PC-9 (cell line): ENCODE results near the gene CDC42BPB. TPM values are rescaled to one million over a fixed set of nuclear protein-coding genes. Genes with fewer than 3 reads are reported as not detected.

Experiments used
- BruUV-seq: library from RNA; stranded (reverse); fragments of 400-500 nt; replicated peaks from 2 replicates; lab custom pipeline; 2021; lab: Mats Ljungman, UMichigan
- CTCF ChIA-PET: fragments of 300-600 bp; sonication (Branson Sonifier 250); formaldehyde crosslinking; loops from one replicate; lab custom pipeline; 2022; ENCODE audit warnings: antibody characterized with exemption; lab: Charles Lee
- POLR2A ChIA-PET: fragments of 300-600 bp; sonication (Branson Sonifier 250); formaldehyde crosslinking; loops from one replicate; lab custom pipeline; 2022; ENCODE audit warnings: antibody characterized with exemption; ENCODE audit not compliant: unreplicated experiment; lab: Charles Lee
- DNase-seq, 2 experiments: peaks; one replicate each; pipeline versions ENCODE4 v3.0.0 to v3.0.0-alpha.2; 2015 to 2022; ENCODE audit warnings: mixed read lengths in 1 of 2
- H2AFZ ChIP-seq: fragments of 200-600 bp; sonication (generic); 2 replicates; pipeline ENCODE4 v1.8.1; 2017; ENCODE audit warnings: antibody characterized with exemption
- H3F3A ChIP-seq: fragments of 200-600 bp; sonication (generic); 2 replicates; pipeline ENCODE4 v1.8.1; 2017; ENCODE audit warnings: antibody characterized with exemption, mild to moderate bottlenecking, low read depth; ENCODE audit not compliant: insufficient read depth
- H3K27ac ChIP-seq: fragments of 200-600 bp; sonication (generic); 2 replicates; pipeline ENCODE4 v1.6.1; 2016; ENCODE audit warnings: mixed run types
- H3K27me3 ChIP-seq: fragments of 200-600 bp; sonication (generic); 2 replicates; pipeline ENCODE4 v1.6.1; 2016; ENCODE audit warnings: low read depth, mixed run types; ENCODE audit not compliant: insufficient read depth
- H3K36me3 ChIP-seq: fragments of 200-600 bp; sonication (generic); 2 replicates; pipeline ENCODE4 v1.6.1; 2016; ENCODE audit warnings: low read depth, mixed run types
- H3K4me1 ChIP-seq: fragments of 200-600 bp; sonication (generic); replicated peaks from 2 replicates; pipeline ENCODE4 v1.6.1; 2016; ENCODE audit warnings: mixed run types; ENCODE audit not compliant: insufficient read depth
- H3K4me2 ChIP-seq: fragments of 200-600 bp; sonication (generic); 2 replicates; pipeline ENCODE4 v1.6.1; 2017; ENCODE audit warnings: mixed run types
- H3K4me3 ChIP-seq: fragments of 200-600 bp; sonication (generic); 2 replicates; pipeline ENCODE4 v1.6.1; 2016; ENCODE audit warnings: mixed run types
- H3K79me2 ChIP-seq: fragments of 200-600 bp; sonication (generic); 2 replicates; pipeline ENCODE4 v1.6.1; 2017; ENCODE audit warnings: low read depth, mixed run types
- H3K9me2 ChIP-seq: fragments of 200-600 bp; sonication (generic); 2 replicates; pipeline ENCODE4 v1.8.1; 2017; ENCODE audit warnings: mild to moderate bottlenecking; ENCODE audit not compliant: insufficient read depth
- H3K9me3 ChIP-seq: fragments of 200-600 bp; sonication (generic); 2 replicates; pipeline ENCODE4 v1.8.1; 2016; ENCODE audit warnings: low read depth; ENCODE audit not compliant: insufficient read depth
- H4K20me1 ChIP-seq: fragments of 200-600 bp; sonication (generic); 2 replicates; pipeline ENCODE4 v1.8.1; 2017; ENCODE audit not compliant: insufficient read depth
- EZH2 ChIP-seq: fragments of 200-600 bp; sonication (generic); IDR thresholded peaks from 2 replicates; pipeline ENCODE4 v1.8.0; 2017; ENCODE audit warnings: antibody characterized with exemption, low read depth
- intact Hi-C: fragments of 100-400 bp; cut with micrococcal nuclease; formaldehyde crosslinking; loops from one replicate; pipeline ENCODE4 v1.10.0; 2022; ENCODE audit not compliant: unreplicated experiment
- total RNA-seq: library from RNA; stranded (reverse); gene quantifications from 2 replicates; pipeline ENCODE4 v1.2.3, GENCODE V29; 2021
- TF ChIP-seq, protein P1 (sequence below): fragments of 200-600 bp; sonication (generic); conservative IDR thresholded peaks from 2 replicates; pipeline ENCODE4 v1.6.1; 2017; ENCODE audit warnings: mixed run types, antibody characterized with exemption, mild to moderate bottlenecking, moderate library complexity

Gene CDC42BPB
- total RNA-seq, 1 experiment from 2014 or later, result 203 TPM

DNA sequence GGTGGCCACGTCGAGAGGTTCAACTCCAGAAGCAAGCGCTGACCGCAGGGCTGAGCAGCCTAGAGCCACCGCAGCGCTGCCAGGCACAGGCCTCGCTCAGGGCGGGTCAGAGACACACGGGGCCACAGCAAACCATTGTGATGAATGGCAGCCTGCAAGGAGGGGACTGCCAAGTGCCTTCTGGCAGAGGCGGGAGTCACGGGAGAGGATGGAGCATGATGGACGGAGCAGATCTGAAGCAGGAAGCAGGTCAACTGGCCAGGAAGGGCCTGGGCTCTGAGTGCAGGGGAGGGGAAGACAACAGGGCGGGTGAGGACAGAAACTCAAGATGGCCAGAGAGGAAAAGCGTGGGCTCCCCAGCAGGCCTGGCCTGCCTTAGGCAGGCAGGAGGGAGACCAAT is 49.8 kb downstream of the CDC42BPB start:
- Histone ChIP-seq H2AFZ (no peak overlapping the region), H3F3A (peaks cover 74% of the 10 kb centered on the region), H3K27ac (no peak overlapping the region), H4K20me1 (no peaks in the 10 kb centered on the region; the same call in 1 of the 2 replicates), H3K9me3 (0 out of 2 replicates have a peak, but pooled peaks cover 6% of the 10 kb centered on the region), H3K79me2 (peaks cover 82% of the 10 kb centered on the region), H3K9me2 (no peaks in the 10 kb centered on the region), H3K4me1 (peaks cover 35% of the 10 kb centered on the region), H3K36me3 (peaks cover 57% of the 10 kb centered on the region), H3K4me2 (no peak overlapping the region), H3K27me3 (no peaks in the 10 kb centered on the region), H3K4me3 (no peak overlapping the region)
- ChIA-PET POLR2A (no interaction called here), CTCF (no interaction called here)
- BruUV-seq, result no TSS peak
- no peak for DNase-seq
- TF ChIP-seq, protein P1, sequence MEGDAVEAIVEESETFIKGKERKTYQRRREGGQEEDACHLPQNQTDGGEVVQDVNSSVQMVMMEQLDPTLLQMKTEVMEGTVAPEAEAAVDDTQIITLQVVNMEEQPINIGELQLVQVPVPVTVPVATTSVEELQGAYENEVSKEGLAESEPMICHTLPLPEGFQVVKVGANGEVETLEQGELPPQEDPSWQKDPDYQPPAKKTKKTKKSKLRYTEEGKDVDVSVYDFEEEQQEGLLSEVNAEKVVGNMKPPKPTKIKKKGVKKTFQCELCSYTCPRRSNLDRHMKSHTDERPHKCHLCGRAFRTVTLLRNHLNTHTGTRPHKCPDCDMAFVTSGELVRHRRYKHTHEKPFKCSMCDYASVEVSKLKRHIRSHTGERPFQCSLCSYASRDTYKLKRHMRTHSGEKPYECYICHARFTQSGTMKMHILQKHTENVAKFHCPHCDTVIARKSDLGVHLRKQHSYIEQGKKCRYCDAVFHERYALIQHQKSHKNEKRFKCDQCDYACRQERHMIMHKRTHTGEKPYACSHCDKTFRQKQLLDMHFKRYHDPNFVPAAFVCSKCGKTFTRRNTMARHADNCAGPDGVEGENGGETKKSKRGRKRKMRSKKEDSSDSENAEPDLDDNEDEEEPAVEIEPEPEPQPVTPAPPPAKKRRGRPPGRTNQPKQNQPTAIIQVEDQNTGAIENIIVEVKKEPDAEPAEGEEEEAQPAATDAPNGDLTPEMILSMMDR, result no peak
- TF ChIP-seq EZH2, result no peak
- intact Hi-C loops, result no loop called here

DNA sequence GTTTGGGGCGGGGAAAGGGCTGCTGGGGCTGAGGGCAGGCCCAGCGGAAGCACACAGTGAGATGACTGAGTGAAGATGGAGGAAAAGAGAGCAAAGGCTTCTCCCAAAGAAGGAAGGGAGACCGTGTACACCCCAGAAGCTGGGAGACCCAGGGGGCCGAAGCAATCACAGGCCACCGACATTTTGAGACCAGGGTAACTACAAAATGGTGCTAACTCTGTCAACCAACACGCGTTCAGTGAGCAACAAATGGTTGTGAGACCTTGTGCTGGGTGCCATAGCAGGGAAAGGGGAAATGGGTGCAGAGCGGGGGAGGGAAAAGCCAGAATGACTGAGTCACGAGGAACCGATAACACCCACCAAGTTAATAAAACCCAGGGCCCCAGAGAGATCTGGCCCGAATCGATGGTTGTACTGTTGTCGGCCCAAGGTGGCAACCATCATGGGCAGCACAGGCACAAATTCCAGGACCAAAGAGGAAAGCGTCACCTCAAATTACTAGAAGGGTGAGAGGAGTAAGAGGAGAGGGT is 50.3 kb downstream of the CDC42BPB start:
- no peaks in the 10 kb centered on the region for H3K27me3 ChIP-seq
- peaks cover 30% of the 10 kb centered on the region for H3K4me1 ChIP-seq
- peaks cover 56% of the 10 kb centered on the region for H3K36me3 ChIP-seq
- no TSS peak for BruUV-seq
- H3F3A ChIP-seq, result peaks cover 69% of the 10 kb centered on the region
- H3K9me2 ChIP-seq, result no peaks in the 10 kb centered on the region
- H4K20me1 ChIP-seq, result no peaks in the 10 kb centered on the region; the same call in 1 of the 2 replicates
- no peak overlapping the region for H3K27ac ChIP-seq
- no peak for DNase-seq
- H3K4me2 ChIP-seq, result no peak overlapping the region
- H3K79me2 ChIP-seq, result peaks cover 77% of the 10 kb centered on the region
- H3K4me3 ChIP-seq, result no peak overlapping the region
- TF ChIP-seq, protein P1, result no peak
- no peak for TF ChIP-seq EZH2
- POLR2A ChIA-PET, result interaction anchor here (0.6 kb wide), 1 partner anchor 8 kb away, joined by 5 read pairs; no protein-coding TSS in a partner anchor
- intact Hi-C loops, result no loop called here
- H2AFZ ChIP-seq, result no peak overlapping the region
- CTCF ChIA-PET, result interaction anchor here (0.6 kb wide), 1 partner anchor 954 kb away, joined by 3 read pairs; no protein-coding TSS in a partner anchor
- H3K9me3 ChIP-seq, result 0 out of 2 replicates have a peak, but pooled peaks cover 6% of the 10 kb centered on the region

DNA sequence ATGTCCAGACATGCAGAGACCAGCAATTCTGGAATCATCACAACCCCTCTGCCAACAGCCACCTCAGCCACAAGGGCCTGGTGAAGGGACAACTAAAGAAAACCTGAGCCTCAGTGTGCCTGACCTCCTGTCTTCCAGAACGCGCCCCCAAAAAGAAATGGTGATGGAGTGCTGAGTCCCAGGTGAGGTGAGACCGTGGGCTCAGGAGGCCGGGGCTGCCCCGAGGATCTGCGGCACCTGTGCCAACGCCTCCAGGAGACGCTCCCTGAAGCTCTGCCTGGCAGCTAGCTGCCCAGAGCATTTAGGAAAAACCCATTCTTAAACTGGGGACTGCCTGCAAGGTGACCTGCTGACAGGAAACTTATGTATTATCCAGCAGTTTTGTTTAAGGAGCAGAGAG is 51.2 kb downstream of the CDC42BPB start:
- Histone ChIP-seq H4K20me1 (no peaks in the 10 kb centered on the region; the same call in 1 of the 2 replicates), H3K4me3 (no peak overlapping the region), H3K4me2 (no peak overlapping the region), H3K9me3 (0 out of 2 replicates have a peak, but pooled peaks cover 6% of the 10 kb centered on the region), H3K79me2 (peaks cover 71% of the 10 kb centered on the region), H3K36me3 (peaks cover 51% of the 10 kb centered on the region), H3K9me2 (no peaks in the 10 kb centered on the region), H3K27me3 (no peaks in the 10 kb centered on the region), H2AFZ (no peak overlapping the region), H3K27ac (no peak overlapping the region), H3F3A (peaks cover 59% of the 10 kb centered on the region), H3K4me1 (peaks cover 20% of the 10 kb centered on the region)
- ChIA-PET POLR2A (no interaction called here), CTCF (interaction anchor here (0.6 kb wide), 2 partner anchors 153 to 953 kb away, joined by 3 read pairs; no protein-coding TSS in a partner anchor)
- no TSS peak for BruUV-seq
- TF ChIP-seq, protein P1, result no peak
- no peak for TF ChIP-seq EZH2
- no peak for DNase-seq
- intact Hi-C loops, result no loop called here
